ENCODE data around the gene CCL11.

- no peak for TF ChIP-seq CTCF (conservative IDR thresholded peaks at IDR 0.05; ENCODE audit: low read depth, low read length)
- TF ChIP-seq EZH2 (IDR thresholded peaks at IDR 0.05; ENCODE audit: low read length, unreplicated experiment): no peak
Observed at GRCh38 chr17:34312080-34312479, 26.5 kb downstream of the CCL11 start.

Data from PC-3 (cell line).